ENCODE data around the gene PTPRG.

The PTPRG gene

DNA sequence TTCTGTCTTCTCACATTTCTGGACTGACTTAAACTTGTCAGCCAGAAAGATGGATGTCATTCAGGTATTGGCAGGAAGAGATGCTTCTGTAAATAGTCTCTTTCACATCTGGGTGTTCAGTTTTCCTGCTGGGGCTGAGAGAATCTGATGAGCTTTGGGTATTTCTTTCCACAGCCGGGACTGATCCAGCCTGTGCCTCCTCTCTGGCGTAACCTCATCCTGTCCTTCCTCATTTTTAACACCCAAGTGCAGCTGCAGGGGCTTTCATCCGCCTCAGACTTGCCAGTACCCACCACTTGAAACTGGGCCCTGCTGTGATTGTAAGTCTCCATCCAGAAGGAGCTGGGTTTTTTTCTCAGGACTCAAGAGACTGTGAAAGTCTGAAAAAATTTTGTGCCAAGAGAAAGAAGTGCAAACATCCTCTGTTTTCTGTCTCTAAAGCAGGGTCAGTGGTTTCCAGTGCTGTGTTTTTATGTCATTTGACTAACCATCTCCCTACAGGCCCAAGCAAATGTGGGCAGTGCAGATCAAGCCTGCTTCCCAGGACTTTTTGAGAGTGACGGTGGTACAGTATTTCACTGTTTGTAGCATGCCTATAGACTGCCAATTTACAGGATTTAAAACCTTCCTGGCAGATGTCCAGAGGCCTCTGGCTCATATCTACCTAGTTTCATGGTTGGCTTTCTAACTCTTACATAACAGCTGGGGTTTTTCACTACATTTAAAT, 342.7 kb downstream of the PTPRG start:
- DNase-seq: peak; percentile 55

- DNase-seq: no peak
Observed at GRCh38 chr3:61907210-61907795, 345.9 kb downstream of the PTPRG start.

GRCh38 chr3:61908382-61908781, 347.0 kb downstream of the PTPRG start:
- DNase-seq: no peak

DNA sequence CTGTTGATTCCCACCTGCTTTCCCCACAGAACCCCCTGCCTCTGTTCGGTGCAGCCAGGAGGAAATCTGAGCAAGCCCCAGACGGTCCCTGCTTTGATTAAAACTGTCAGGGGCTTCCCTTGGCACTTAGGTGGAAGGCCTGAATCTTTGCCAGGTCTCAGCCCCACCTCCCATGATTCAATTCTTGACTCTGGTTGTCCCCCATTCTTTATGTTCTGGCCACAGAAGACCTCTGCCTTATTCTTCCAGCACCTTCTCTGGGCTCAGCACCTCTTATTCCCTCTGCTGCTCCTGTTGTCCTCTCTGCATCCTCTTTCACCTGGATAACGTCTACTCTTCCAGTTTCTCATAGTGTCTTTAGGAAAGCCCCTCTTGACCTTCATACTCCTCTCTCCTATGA, 349.4 kb downstream of the PTPRG start:
- no peak for DNase-seq

DNA sequence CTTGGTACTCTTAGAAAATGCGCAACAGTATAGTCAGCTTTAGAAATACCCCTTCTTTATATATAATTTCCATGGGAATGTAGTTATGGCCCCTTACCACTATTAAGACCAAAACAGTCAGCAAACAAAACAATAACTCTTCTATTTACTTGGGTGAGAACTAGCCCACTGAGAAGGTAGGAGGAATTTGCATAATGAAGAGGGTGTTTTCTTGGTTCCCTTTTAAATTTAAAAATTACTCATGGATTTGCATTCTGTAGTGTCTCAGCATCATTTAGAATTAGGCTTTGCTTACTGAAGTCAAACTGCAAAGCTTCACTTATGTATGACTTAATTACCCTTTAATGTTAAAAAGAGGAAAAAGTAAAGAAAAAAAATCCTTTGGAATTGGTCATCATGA, 350.8 kb downstream of the PTPRG start:
- no peak for DNase-seq

- no peak for DNase-seq
Observed at GRCh38 chr3:61913701-61914100, 352.3 kb downstream of the PTPRG start.

GRCh38 chr3:61914276-61914675, 352.9 kb downstream of the PTPRG start:
- DNase-seq: no peak

- DNase-seq: no peak
Observed at GRCh38 chr3:61915296-61915695, 353.9 kb downstream of the PTPRG start.

GRCh38 chr3:61919371-61919770, 358.0 kb downstream of the PTPRG start:
- no peak for DNase-seq

DNA sequence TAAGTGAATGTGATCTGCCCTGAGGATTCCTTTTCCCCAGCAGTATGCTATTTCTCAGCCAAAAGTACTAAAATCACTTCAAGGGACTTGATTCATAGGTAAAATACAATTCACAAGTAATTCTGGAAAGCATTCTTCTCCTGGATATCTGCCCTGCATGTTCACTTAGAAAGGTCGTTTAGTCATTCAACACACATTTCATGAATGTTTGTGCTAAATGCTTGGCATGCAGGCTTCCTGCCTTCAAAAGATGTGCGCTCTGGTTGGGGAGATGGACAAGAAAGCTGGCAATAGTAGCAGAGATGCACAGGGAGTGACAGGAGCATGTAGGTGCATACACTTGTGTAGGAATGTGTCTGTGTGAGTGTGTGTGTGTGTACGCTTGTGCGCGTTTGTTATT, 360.7 kb downstream of the PTPRG start:
- no peak for DNase-seq

- no peak for DNase-seq
Observed at GRCh38 chr3:61924090-61924735, 362.8 kb downstream of the PTPRG start.

- no peak for DNase-seq
Observed at GRCh38 chr3:61924991-61925390, 363.6 kb downstream of the PTPRG start.

- no peak for DNase-seq
Observed at GRCh38 chr3:61925721-61926120, 364.4 kb downstream of the PTPRG start.

- DNase-seq: no peak
Observed at GRCh38 chr3:61926923-61927322, 365.6 kb downstream of the PTPRG start.

GRCh38 chr3:61927332-61927731, 366.0 kb downstream of the PTPRG start:
- DNase-seq: no peak

DNA sequence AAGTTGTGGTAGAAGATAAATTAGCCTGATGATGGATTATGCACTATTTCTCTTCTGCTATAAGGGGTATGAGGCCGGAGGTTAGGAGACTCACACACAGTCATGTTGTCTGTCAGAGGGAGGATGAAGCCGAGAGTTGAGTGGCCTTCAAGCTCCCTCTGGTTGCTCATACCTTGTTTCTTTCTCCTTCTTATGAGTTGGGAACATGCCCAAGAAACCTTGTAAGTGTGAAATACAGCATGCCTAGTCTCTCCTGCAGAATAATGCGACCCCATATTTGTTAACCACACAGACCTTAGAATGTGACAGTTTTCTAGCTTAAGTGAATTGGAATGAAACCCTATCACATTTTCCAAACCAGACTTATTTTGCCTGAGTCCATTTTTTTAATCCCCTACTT, 366.7 kb downstream of the PTPRG start:
- DNase-seq: no peak

- DNase-seq: no peak
Observed at GRCh38 chr3:61928776-61929314, 367.5 kb downstream of the PTPRG start.

DNA sequence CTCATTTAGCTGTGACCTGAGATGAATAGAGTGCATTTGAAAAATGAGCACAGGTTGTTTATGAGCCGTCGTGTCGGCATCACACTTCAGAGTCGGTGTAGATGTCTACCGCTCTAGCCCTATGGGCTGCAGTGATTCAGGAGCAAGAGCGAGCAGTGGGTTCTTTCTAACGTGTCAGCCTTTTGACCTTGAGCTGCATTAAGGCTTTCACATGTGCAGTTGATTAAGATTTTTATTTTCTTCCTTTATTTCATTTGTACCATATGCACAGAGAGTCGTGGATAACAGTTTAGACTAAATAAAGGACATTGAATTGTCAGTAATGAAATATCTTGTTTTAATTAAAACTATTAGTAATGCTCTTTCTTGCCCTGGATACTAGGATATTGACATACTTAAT, 368.2 kb downstream of the PTPRG start:
- no peak for DNase-seq

GRCh38 chr3:61932499-61932898, 371.1 kb downstream of the PTPRG start:
- DNase-seq: no peak

DNA sequence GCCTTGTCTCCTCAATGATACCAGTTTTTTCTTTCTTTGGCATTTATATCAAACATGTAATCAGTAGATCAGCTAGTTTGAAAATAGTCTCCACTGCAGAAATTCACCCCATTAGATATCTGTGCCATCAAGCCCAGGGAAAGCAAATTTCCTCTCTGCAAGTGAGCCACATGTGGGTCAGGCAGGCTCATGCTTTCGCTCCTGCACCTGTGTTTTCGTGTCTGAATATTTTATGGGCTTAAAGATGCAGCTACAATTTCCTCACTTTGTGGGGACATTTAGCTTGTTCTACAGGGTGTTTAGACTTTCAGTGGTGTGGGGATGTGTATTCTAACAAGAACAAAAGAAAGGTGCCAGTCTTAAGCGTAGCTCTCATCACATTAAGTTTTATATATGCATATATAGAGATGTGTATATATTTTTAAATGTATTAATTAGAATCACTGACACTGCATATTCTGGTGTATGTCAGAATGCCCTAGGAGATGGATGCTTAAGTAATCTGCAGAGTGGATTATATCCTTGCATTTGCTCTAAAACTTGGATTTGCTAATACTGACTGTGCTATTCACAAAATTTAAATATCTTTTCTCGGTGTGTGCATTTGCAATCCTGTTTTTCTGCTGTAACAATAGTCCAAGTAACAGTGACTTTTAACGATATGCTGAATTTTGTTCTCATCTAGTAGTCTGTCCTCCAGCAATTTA, 372.6 kb downstream of the PTPRG start:
- DNase-seq: no peak

DNA sequence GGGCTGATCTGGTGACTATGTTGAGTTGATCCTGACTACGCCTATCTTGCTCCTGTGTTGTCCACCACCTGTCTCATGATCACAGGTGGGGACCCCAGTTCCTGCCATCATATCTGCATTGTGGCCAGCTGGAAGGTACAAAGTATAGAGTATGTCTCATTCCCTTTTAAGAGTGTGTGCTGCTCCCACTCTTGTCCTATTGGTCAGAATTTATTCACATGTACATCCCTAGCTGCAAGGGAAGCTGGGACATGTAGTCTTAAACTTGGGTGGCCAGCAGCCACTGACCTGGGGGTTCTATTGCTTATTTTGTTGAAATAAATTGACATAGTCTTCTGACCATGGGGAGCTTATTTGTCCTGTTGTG, 373.1 kb downstream of the PTPRG start:
- no peak for DNase-seq

GRCh38 chr3:61935814-61936213, 374.4 kb downstream of the PTPRG start:
- no peak for DNase-seq

- DNase-seq: no peak
Observed at GRCh38 chr3:61936344-61936937, 375.1 kb downstream of the PTPRG start.
